ENCODE measurements around the gene LIMS2.

LIMS2 gene

DNA sequence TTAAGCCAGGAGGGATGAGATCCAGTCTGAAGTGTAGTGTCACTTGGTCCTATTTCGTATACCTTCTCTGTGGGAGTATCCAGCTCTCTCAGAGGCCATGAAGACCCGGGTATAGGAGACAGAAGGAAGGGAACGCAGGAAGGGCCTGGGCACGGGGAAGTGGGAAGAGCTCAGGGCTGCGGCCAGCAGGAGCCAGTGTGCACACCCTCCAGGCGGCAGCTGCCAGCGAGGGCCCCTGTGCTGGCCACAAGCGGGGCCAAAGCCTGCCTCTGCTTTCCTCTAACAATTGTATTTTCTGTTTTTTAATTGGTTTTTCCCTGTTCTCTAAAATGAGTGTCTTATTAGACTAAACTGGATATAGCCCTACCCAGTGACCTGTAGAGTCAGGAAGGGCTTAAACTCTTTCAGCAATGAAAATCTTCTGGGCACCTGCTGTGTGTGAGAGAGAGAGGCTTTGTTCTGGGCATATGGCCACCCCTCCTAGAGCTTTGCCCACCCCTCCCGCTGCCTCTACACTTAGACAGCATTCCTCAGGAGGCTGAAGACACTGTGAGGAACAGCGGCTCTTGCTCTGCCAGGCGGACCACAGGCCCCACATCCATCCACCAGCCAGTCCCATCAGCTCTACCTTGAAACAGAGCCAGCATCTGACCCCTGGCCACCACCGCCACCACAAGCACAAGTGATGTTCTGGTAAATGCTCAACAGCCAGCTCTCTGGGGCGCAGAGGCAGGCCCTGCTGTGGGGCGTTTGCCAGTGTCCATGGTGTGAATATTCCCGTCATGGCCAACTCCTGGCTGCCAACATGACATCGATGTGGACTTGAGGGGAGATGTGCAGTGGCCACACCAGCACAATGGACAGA lies 19.9 kb downstream of the LIMS2 start:
- H3K27me3 ChIP-seq: peaks cover 0 to 19% (median 0%) of the 10 kb centered on the region in 11 experiments; a peak in 4 of 22 replicates
- H3K4me2 ChIP-seq: 0 out of 22 replicates have a peak overlapping the region, but pooled peaks of 2 of the 11 experiments have one; percentile 9 to 76
- H3K36me3 ChIP-seq: peaks cover 0 to 3% (median 0%) of the 10 kb centered on the region in 11 experiments; a peak in 2 of 22 replicates
- H4K20me1 ChIP-seq: peaks cover 0 to 4% (median 0%) of the 10 kb centered on the region in 11 experiments; a peak in 1 of 22 replicates
- H3K9me3 ChIP-seq (replicated peaks in 1 of 11): peaks cover 0 to 10% (median 7%) of the 10 kb centered on the region in 11 experiments; a peak in 16 of 22 replicates
- H3K4me3 ChIP-seq: no peak overlapping the region
- no peak for TF ChIP-seq Cebpa-rat (IDR thresholded peaks at IDR 0.05)
- H3K9ac ChIP-seq: no peak overlapping the region
- H3K4me1 ChIP-seq: peaks cover 30 to 86% (median 73%) of the 10 kb centered on the region in 10 experiments
- H3K27ac ChIP-seq: no peak overlapping the region

DNA sequence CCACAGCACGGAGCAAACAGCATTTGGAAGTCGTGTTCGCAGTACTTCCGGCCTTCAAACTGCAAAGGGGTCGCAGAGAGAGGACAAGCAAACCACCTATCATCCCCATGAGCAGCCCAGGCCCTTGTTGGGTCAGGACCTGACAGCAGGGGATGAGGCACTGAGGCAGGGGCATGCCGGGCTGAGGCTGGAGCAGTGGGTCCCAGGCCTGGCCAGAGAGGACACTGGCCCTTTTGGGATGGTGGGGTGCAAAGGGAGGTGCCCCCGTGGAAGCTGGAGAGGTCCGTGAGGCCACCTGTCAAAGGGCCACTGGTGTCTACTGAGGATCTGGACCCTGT lies 20.5 kb downstream of the LIMS2 start:
- Histone ChIP-seq H3K4me2 (no peak overlapping the region), H4K20me1 (peaks cover 0 to 10% (median 0%) of the 10 kb centered on the region in 11 experiments; a peak in 1 of 22 replicates), H3K27ac (no peak overlapping the region), H3K4me3 (no peak overlapping the region), H3K9ac (no peak overlapping the region), H3K9me3 (replicated peaks in 1 of 11) (peaks cover 0 to 4% (median under 1%) of the 10 kb centered on the region in 11 experiments; a peak in 10 of 22 replicates), H3K4me1 (peaks cover 29 to 89% (median 77%) of the 10 kb centered on the region in 10 experiments), H3K27me3 (peaks cover 0 to 22% (median 0%) of the 10 kb centered on the region in 11 experiments; a peak in 4 of 22 replicates), H3K36me3 (no peaks in the 10 kb centered on the region)
- no peak for TF ChIP-seq Cebpa-rat (IDR thresholded peaks at IDR 0.05)

GRCh38 chr2:127654084-127654837 lies 21.1 kb downstream of the LIMS2 start:
- no peak overlapping the region for H3K27ac ChIP-seq
- no peak for TF ChIP-seq Cebpa-rat (IDR thresholded peaks at IDR 0.05)

GRCh38 chr2:127653421-127654083 lies 21.8 kb downstream of the LIMS2 start:
- no peaks in the 10 kb centered on the region for H3K36me3 ChIP-seq
- H3K27me3 ChIP-seq: peaks cover 0 to 22% (median 0%) of the 10 kb centered on the region in 11 experiments; a peak in 4 of 22 replicates
- H3K27ac ChIP-seq: 0 out of 22 replicates have a peak overlapping the region, but pooled peaks of 1 of the 11 experiments have one; percentile 16
- H3K4me2 ChIP-seq: peak overlapping the region in 9 of 11 experiments; percentile 26 to 93 (median 86); a peak in 17 of 22 replicates
- H3K9me3 ChIP-seq (replicated peaks in 1 of 11): no peaks in the 10 kb centered on the region
- peaks cover 0 to 10% (median 0%) of the 10 kb centered on the region in 11 experiments; a peak in 2 of 22 replicates for H4K20me1 ChIP-seq
- H3K4me1 ChIP-seq: peaks cover 29 to 87% (median 75%) of the 10 kb centered on the region in 10 experiments
- peak overlapping the region in 3 of 11 experiments; percentile 27 to 53 (median 28); a peak in 2 of 22 replicates for H3K9ac ChIP-seq
- no peak overlapping the region for H3K4me3 ChIP-seq
- TF ChIP-seq Cebpa-rat (IDR thresholded peaks at IDR 0.05): no peak

More at GRCh38 chr2:127654084-127654837, 21.1 kb downstream of the LIMS2 start:
- peaks cover 0 to 22% (median 0%) of the 10 kb centered on the region in 11 experiments; a peak in 4 of 22 replicates for H3K27me3 ChIP-seq
- H3K9ac ChIP-seq: peak overlapping the region in 1 of 11 experiments; percentile 27; a peak in 1 of 22 replicates
- no peaks in the 10 kb centered on the region for H3K9me3 ChIP-seq (replicated peaks in 1 of 11)
- no peak overlapping the region for H3K4me3 ChIP-seq
- no peaks in the 10 kb centered on the region for H3K36me3 ChIP-seq
- peak overlapping the region in 8 of 11 experiments; percentile 80 to 93 (median 86); a peak in 9 of 22 replicates for H3K4me2 ChIP-seq
- peaks cover 0 to 10% (median 0%) of the 10 kb centered on the region in 11 experiments; a peak in 2 of 22 replicates for H4K20me1 ChIP-seq
- H3K4me1 ChIP-seq: peaks cover 27 to 89% (median 77%) of the 10 kb centered on the region in 10 experiments

- Histone ChIP-seq H3K4me3 (no peak overlapping the region), H3K9me3 (replicated peaks in 1 of 11) (no peaks in the 10 kb centered on the region), H3K27me3 (peaks cover 0 to 22% (median 0%) of the 10 kb centered on the region in 11 experiments; a peak in 4 of 22 replicates), H3K36me3 (no peaks in the 10 kb centered on the region), H3K4me1 (peaks cover 34 to 87% (median 75%) of the 10 kb centered on the region in 10 experiments), H3K9ac (peak overlapping the region in 4 of 11 experiments; percentile 21 to 53 (median 28); a peak in 4 of 22 replicates), H3K27ac (peak overlapping the region in 1 of 11 experiments; percentile 16; a peak in 1 of 22 replicates), H3K4me2 (peak overlapping the region; percentile 58 to 93 (median 83); a peak in 21 of 22 replicates), H4K20me1 (peaks cover 0 to 10% (median 0%) of the 10 kb centered on the region in 11 experiments; a peak in 2 of 22 replicates)
- no peak for TF ChIP-seq Cebpa-rat (IDR thresholded peaks at IDR 0.05)
Observed at GRCh38 chr2:127652786-127653357, 22.5 kb downstream of the LIMS2 start.

DNA sequence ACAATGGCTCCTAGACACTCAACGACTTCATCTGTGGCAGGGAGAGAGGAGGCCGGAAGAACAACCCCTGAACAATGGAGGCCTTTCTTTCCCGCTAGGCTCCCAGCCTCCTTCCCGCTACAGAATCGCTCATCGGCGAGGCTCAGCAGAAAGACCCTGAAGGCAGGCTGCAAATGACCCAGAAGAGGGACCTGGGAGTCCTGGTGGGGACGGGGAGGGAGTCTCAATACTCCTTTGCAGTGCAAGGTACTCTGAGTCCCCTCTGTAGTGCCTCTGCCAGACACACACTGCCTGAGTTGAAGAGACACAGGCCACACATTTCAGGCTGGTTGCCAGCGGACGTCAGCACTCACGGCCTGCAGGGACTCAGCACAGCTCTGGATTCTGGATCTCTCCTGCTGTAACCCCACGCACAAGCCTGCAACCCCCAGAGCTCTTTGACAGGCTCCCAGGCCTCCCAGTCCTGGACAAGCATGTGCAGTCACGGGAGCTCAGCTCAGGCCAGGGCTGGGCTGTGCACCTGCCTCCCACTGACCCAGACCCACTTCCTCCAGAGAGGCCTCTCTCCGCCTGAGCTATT lies 23.3 kb downstream of the LIMS2 start:
- H3K27ac ChIP-seq: peak overlapping the region in 5 of 11 experiments; percentile 2 to 44 (median 37); a peak in 7 of 22 replicates
- no peaks in the 10 kb centered on the region for H3K9me3 ChIP-seq (replicated peaks in 1 of 11)
- H3K27me3 ChIP-seq: peaks cover 0 to 22% (median 0%) of the 10 kb centered on the region in 11 experiments; a peak in 4 of 22 replicates
- peaks cover 42 to 87% (median 76%) of the 10 kb centered on the region in 10 experiments for H3K4me1 ChIP-seq
- no peaks in the 10 kb centered on the region for H3K36me3 ChIP-seq
- no peak overlapping the region; a peak in 1 of 20 replicates for H3K4me3 ChIP-seq
- peak overlapping the region; percentile 58 to 93 (median 83) for H3K4me2 ChIP-seq
- TF ChIP-seq Cebpa-rat (IDR thresholded peaks at IDR 0.05): no peak
- peak overlapping the region in 4 of 11 experiments; percentile 0 to 53 (median 11); a peak in 4 of 22 replicates for H3K9ac ChIP-seq
- H4K20me1 ChIP-seq: peaks cover 0 to 10% (median 0%) of the 10 kb centered on the region in 11 experiments; a peak in 2 of 22 replicates

GRCh38 chr2:127651381-127651809 lies 23.9 kb downstream of the LIMS2 start:
- no peaks in the 10 kb centered on the region for H3K9me3 ChIP-seq (replicated peaks in 1 of 11)
- peak overlapping the region; percentile 58 to 93 (median 83) for H3K4me2 ChIP-seq
- H3K27me3 ChIP-seq: peaks cover 0 to 22% (median 0%) of the 10 kb centered on the region in 11 experiments; a peak in 4 of 22 replicates
- peaks cover 49 to 87% (median 76%) of the 10 kb centered on the region in 10 experiments for H3K4me1 ChIP-seq
- H4K20me1 ChIP-seq: peaks cover 0 to 10% (median 0%) of the 10 kb centered on the region in 11 experiments; a peak in 2 of 22 replicates
- H3K36me3 ChIP-seq: no peaks in the 10 kb centered on the region
- H3K4me3 ChIP-seq: peak overlapping the region in 1 of 10 experiments; percentile 10; a peak in 1 of 20 replicates
- no peak for TF ChIP-seq Cebpa-rat (IDR thresholded peaks at IDR 0.05)
- H3K27ac ChIP-seq: peak overlapping the region in 5 of 11 experiments; percentile 2 to 44 (median 37); a peak in 7 of 22 replicates
- peak overlapping the region in 3 of 11 experiments; percentile 1 to 53 (median 21); a peak in 3 of 22 replicates for H3K9ac ChIP-seq

All from BLaER1 treated with 17β-estradiol and CSF1 and Interleukin-3, amounts not matched to agents 10 nM and 100 nM (cell line).